HG03060 (cell line): ENCODE measurements around the gene PTPRM.

Source experiments
- ATAC-seq: cut with Tn5 transposase; IDR thresholded peaks from one replicate; pipeline ENCODE4 v1.9.1; 2021; ENCODE audit warnings: low read depth, moderate number of reproducible peaks; ENCODE audit not compliant: unreplicated experiment

PTPRM gene

GRCh38 chr18:7566567-7567473 is at the start of gene PTPRM:
Gene PTPRM, plus strand, starts transcription at chr18:7567316. Its CDS starts 503 bp downstream, at chr18:7567819.
- peak; percentile 39 for ATAC-seq

GRCh38 chr18:7517852-7518251 is 49.3 kb upstream of the PTPRM start:
- ATAC-seq, result no peak

GRCh38 chr18:7520200-7520785 is 46.8 kb upstream of the PTPRM start:
- ATAC-seq, result no peak

- no peak for ATAC-seq
These were observed 45.8 kb upstream of the PTPRM start for GRCh38 chr18:7521226-7521856.

- ATAC-seq, result no peak
These were observed 43.3 kb upstream of the PTPRM start for GRCh38 chr18:7523772-7524171.

GRCh38 chr18:7524786-7525185 is 42.3 kb upstream of the PTPRM start:
- no peak for ATAC-seq

- ATAC-seq, result no peak
These were observed 34.2 kb upstream of the PTPRM start for GRCh38 chr18:7532942-7533341.

GRCh38 chr18:7535436-7536205 is 31.5 kb upstream of the PTPRM start:
- no peak for ATAC-seq

GRCh38 chr18:7537145-7537544 is 30.0 kb upstream of the PTPRM start:
- no peak for ATAC-seq

GRCh38 chr18:7541835-7542234 is 25.3 kb upstream of the PTPRM start:
- ATAC-seq, result no peak

- no peak for ATAC-seq
These were observed 22.4 kb upstream of the PTPRM start for GRCh38 chr18:7544686-7545085.

- no peak for ATAC-seq
These were observed 21.4 kb upstream of the PTPRM start for GRCh38 chr18:7545734-7546133.

- ATAC-seq, result no peak
These were observed 18.9 kb upstream of the PTPRM start for GRCh38 chr18:7548221-7548620.

GRCh38 chr18:7548721-7549120 is 18.4 kb upstream of the PTPRM start:
- ATAC-seq, result no peak

GRCh38 chr18:7557973-7558372 is 9.1 kb upstream of the PTPRM start:
- no peak for ATAC-seq

GRCh38 chr18:7558769-7559168 is 8.3 kb upstream of the PTPRM start:
- no peak for ATAC-seq

GRCh38 chr18:7559709-7560319 is 7.3 kb upstream of the PTPRM start:
- no peak for ATAC-seq

- no peak for ATAC-seq
These were observed 5.1 kb upstream of the PTPRM start for GRCh38 chr18:7561909-7562460.

- no peak for ATAC-seq
These were observed 4.6 kb upstream of the PTPRM start for GRCh38 chr18:7562491-7562890.

- ATAC-seq, result no peak
These were observed 1.4 kb upstream of the PTPRM start for GRCh38 chr18:7565677-7566076.
